Measurements from ENCODE around the gene MPPE1.

Gene MPPE1

DNA sequence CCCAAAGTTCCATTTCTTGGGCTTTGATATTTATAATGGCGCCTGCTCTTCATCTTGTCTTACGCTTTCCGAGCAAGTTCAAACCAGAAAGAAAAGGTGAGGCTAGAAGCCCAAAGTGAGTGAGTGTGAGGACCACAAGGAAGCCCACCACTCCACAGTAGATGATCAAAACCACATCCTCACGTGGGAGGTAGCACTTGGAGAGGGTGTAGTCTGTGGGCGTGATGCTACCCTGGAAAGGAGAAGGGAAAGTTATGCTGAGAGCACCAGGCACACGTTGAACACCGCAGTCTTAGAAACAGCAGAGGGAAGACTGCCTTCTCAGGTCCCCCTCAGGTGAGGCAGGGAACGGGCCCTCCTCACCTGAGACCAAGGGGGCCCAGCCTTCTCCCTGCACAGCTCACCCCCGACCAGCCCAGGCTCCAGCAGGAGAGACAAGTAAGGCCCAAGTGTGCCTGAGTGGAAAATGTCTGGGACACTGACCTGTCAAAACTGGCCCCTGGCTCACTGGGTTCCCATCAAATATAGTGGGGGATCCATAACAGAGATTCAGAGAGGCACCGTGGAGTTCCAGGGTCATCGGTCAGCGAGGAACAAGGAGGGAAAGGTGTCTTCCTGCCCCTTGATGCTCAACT is 23.6 kb downstream of the MPPE1 start:
- no peak for DNase-seq (ENCODE audit: low read depth in 2 of 2)

- no peak for DNase-seq (ENCODE audit: low read depth in 2 of 2)
Measured at GRCh38 chr18:11883153-11883552, 25.0 kb downstream of the MPPE1 start.

- DNase-seq (ENCODE audit: low read depth in 2 of 2), result no peak
Measured at GRCh38 chr18:11882636-11883035, 25.5 kb downstream of the MPPE1 start.

GRCh38 chr18:11880586-11881304 is 27.4 kb downstream of the MPPE1 start:
- DNase-seq (ENCODE audit: low read depth in 2 of 2), result no peak

DNA sequence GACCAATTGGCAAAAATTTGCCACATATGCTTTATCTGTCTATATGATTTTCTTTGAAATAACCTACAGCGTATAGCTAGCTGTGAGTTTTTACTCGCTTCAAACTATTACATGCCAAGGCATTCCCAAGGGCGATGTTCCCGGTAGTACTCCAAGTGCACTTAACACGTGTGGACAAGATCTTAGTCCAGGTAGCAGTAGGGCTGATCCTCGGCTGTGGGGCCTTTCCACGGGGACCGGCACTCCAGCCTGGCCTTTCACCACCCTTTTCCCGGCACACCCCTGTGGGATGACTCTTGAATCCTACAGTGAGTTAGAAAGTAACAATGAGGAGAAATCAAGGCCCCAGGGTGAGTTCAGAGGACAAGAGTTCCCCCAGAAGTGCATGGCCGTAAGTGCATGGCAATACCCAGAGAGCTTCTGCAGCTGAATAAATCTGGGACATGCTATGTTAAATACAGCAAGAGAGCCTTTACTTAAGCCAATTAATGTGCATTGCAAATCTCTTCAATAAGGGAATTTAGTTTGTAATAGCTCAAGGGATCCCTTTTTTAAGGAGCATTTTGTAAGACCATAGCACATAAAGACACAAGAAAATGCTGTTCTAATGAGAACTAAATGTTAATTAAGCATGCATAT is 30.5 kb downstream of the MPPE1 start:
- no peak for DNase-seq (ENCODE audit: low read depth in 2 of 2)

DNA sequence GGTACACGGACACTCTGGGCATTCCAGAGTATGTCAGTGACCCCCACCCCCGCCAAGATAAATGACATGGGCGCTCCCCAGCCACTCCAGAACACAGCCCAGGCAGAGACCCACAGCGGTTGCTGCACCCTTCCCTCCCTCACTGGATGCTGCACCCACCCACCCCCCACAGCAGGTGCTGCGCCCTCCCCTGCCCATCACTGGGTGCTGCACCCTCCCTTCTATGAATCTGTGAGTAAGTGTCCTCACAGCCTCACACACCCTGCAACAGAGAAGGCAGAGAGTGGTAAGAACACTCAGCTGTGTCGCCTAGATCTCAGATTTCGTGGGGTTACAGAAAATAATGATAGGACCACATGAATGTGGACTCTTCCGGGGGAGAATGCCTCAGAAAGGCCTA is 33.4 kb downstream of the MPPE1 start:
- DNase-seq (ENCODE audit: low read depth in 2 of 2), result no peak

DNA sequence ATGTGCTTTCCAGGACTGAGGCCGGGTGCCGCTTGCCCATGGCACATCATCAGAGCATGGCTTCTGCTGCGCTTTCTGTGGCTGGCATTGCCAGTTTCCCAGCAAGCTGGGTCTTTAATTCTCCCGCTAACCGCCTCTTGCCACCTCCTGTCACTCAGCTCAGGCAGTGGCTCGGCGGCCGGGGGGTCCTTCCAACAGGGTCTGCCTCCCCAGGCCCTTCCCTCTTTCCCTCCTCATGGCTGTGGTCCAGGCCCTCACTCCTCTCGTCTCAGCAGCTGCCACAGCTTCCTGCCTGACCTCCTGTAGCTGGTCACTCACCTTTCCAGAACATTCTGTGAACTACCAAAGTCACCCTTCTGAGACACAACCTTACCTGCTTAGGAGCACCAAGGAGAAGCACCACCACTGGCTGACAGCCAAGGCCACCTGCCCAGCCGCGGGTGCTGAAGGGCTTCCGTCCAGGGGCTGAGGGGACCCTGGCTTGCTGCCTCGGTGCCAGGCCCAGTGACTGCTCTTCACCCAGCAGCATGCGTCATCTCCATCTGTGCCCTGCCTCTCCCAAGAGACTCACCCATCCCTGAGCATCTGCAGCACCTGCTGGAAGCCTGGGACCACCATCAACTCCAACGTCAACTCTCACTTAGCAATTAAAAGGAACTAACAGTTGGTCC is 34.3 kb downstream of the MPPE1 start:
- no peak for DNase-seq (ENCODE audit: low read depth in 2 of 2)

DNA sequence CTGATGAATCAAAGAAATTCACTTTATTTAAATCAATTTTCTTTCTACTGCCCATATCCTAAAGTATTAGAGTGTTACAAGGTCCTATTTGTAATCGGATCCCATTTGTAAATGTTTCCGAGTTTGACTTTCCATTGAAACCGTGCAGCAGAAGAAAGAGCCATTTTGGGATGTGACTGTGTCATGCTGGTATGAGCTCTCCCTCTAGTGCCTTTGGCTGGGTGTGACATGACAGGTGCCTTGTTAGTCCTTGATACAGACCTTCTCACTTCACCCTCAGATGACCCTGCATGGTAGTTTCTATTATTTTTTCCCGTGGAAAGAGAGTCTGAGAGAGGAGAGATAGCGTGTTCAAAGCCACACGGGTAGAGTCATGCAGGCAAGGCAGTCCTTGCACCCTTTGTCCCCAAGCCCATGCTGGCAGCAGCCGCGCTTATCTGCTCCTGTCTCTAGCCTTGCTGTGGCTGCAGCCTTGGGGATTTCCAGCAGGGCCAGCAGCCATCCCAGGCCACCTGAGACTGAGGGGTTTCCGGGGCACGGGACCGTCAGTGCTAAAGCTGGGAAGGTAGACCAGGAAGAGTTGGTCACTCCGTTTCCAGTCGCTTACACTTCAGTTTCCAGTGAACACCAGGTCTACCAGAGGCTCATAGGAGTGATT is 35.5 kb downstream of the MPPE1 start:
- DNase-seq (ENCODE audit: low read depth in 2 of 2), result no peak

- no peak for DNase-seq (ENCODE audit: low read depth in 2 of 2)
Measured at GRCh38 chr18:11871501-11871900, 36.6 kb downstream of the MPPE1 start.

DNA sequence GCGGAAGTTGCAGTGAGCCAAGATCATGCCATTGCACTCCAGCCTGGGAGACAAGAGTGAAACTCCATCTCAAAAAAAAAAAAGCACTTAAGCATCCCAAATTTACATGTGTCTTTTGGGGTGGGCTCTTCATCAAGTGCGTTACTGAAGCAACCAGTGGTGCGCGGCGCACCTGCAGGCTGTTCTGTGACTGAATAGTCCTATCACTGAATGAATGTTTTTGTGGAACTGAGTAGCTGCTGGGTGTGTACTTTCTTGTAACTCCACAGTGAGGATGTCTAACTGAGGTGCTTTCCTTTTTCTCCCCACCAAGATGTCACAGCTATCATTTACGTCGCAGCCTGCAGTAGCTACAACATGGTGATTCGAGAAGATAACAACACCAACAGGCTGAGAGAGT is 39.9 kb downstream of the MPPE1 start:
- no peak for DNase-seq (ENCODE audit: low read depth in 2 of 2)

GRCh38 chr18:11866764-11867163 is 41.4 kb downstream of the MPPE1 start:
- no peak for DNase-seq (ENCODE audit: low read depth in 2 of 2)

DNA sequence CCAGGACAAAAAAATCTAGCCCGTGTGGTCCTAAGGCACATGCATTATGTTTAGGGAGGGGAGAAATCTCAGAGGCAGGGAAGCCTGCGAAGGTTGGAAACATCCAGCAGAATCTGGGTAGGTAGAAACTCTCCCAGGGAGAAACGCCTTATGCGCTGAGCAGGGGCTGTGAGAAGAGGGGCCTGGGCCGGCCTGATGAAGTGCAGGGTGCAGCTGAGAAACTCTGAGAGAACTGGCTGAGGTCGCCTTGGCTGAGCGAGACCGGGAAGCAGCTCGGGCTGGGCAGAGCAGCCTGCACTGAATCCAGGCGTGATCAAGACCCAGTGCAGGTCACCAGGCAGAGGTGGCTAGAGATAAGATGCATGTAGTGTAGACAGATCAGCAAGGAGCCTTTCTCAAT is 41.8 kb downstream of the MPPE1 start:
- no peak for DNase-seq (ENCODE audit: low read depth in 2 of 2)

- DNase-seq (ENCODE audit: low read depth in 2 of 2), result no peak
Measured at GRCh38 chr18:11865071-11865470, 43.0 kb downstream of the MPPE1 start.

DNA sequence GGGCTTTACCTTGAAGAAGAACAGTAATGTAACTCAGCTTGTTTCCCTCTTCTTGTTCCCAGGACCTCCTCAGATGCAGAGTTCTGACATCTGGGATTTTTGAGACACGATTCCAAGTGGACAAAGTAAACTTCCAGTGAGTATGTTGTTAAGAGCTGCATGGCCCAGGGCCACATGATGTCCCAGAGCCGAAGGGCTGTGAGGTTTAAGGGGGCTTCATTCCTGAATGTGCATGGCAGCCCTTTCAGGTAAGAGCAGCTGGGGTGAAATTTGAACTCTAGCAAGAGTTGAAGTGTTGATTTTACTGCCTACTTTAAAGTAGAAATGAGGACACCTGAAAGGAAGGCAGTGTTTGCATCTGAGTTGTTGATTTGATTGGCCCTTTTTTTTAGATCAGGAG is 43.6 kb downstream of the MPPE1 start:
- no peak for DNase-seq (ENCODE audit: low read depth in 2 of 2)

DNA sequence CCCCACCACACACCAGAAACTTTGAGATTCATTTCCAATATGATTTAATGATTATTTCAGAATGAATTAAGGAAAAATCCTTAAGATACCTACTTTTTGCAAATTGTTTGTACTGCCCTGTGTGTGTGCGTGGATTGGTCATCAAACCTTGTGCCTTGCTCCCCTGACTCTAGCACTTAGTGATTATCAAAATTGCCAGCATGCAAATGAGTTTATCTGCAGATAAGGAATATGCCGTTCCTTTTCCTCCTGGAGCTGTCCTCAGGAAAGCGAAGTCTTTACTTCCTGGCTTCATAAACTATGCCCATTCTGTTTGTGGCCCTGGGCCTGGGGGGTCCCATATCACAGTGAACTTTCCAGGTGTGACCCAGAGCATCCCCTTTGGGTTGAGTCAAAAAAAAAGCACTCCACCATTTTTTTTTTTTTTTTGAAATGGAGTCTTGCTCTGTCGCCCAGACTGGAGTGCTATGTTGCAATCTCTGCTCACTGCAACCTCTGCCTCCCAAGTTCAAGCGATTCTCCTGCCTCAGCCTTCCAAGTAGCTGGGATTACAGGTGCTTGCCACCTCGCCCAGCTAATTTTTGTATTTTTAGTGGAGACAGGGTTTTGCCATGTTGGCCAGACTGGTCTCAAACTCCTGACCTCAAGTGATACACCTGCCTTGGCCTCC is 45.5 kb downstream of the MPPE1 start:
- DNase-seq (ENCODE audit: low read depth in 2 of 2), result no peak

DNA sequence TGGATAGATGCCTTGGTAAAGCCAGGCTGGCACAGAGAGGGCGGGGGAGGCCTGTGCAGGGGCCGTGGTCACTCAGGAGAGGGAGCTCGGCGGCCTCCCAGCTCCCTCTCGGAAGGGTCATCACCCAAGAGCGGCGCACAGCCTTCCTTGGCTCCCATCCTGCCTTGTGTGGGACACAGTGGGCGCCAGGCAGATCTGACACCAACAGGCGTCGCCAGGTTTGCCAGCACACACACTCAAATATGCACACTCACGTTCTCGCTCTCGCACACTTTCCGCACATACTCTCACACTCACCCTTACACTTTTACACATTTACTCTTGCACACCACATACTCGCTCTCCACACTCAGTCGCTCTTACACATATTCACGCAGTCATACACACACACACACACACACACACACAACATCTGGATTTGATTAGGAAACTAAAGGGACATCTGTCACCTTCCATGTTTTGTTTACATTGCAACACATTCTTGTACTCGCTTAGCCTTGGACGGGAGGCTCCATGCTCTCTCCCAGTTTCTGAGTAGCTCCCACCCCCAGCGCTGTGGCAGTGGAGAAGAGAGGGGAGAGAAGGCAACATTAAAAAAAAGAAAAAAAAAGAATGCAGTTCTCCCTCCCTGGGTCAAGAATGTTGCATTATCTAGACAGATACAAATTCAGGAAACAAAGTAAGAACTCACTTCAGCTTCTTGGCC is 46.4 kb downstream of the MPPE1 start:
- no peak for DNase-seq (ENCODE audit: low read depth in 2 of 2)

- DNase-seq (ENCODE audit: low read depth in 2 of 2), result no peak
Measured at GRCh38 chr18:11860594-11861450, 47.3 kb downstream of the MPPE1 start.

DNA sequence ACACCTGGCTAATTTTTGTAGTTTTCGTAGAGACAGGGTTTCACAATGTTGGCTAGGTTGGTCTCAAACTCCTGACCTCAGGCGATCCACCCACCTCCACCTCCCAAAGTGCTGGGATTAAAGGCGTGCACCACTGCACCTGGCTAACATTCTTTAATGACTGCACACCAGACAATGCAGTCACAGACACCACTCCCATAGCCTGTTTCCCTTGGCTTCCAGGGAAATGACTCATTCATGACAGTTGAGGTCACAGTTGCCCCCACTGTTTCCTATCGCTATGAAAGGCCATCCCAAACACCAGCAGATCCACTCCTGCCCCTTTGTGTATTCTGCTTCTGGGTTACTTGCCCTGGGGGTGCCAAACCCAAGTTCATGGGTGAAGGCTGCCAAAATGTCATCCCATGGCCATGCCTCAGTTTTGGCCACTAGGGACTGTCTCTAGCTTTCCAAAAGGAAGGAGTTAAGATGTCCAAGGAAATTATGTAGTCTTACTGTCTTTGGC is 48.2 kb downstream of the MPPE1 start:
- no peak for DNase-seq (ENCODE audit: low read depth in 2 of 2)

DNA sequence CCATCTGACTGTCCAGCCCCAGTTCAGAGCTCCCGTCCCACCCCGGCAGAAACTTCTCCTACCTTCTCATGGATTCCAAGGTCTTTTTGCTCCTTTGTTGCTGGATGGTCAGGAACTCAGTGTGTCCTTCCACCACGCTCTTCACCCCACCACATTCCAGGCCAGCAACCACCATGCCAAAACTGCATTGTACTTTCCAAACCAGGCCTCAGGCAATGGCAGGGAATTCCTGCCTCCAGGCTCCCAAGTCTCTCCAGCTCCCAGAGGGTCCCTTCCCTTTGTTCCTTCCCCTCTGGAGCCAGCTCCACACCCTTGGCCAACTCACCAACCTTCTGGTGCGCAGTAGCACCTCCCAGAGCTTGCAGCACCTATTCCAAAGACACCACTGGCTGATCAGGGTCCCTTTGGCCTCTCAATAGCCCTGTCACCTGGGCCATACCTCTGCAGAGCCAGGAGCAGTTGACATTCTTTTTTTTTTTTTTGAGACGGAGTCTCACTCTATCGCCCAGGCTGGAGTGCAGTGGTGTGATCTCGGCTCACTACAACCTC is 48.8 kb downstream of the MPPE1 start:
- no peak for DNase-seq (ENCODE audit: low read depth in 2 of 2)
